ENCODE results near the gene SLC50A1. TPM values are rescaled to one million over a fixed set of nuclear protein-coding genes. Genes with fewer than 3 reads are reported as not detected.
"Not testable (repeated sequence)": the region's sequence is repeated elsewhere in the genome, so short reads cannot be mapped to it uniquely, and the experiment has no call there.

The SLC50A1 gene
- total and polyA plus RNA-seq, 10 donors = 28.4 to 73.8 (median 40.1) TPM

- Histone ChIP-seq H3K27ac (no peak overlapping the region), H3K4me1 (no peaks in the 10 kb centered on the region), H3K4me3 (no peak overlapping the region), H3K27me3 (replicated peaks in 1 of 7) (peaks cover 0 to 16% (median 0%) of the 10 kb centered on the region in 7 donors), H3K36me3 (no peaks in the 10 kb centered on the region), H3K9me3 (no peaks in the 10 kb centered on the region)
- intact Hi-C loops (cut with DNase I; ENCODE audit: low total_unique reads) = no loop called here
- WGBS, 5 donors = 73 to 86% (median 83%) methylated on average over 5 of the region's 5 CpGs
- TF ChIP-seq, protein P1, sequence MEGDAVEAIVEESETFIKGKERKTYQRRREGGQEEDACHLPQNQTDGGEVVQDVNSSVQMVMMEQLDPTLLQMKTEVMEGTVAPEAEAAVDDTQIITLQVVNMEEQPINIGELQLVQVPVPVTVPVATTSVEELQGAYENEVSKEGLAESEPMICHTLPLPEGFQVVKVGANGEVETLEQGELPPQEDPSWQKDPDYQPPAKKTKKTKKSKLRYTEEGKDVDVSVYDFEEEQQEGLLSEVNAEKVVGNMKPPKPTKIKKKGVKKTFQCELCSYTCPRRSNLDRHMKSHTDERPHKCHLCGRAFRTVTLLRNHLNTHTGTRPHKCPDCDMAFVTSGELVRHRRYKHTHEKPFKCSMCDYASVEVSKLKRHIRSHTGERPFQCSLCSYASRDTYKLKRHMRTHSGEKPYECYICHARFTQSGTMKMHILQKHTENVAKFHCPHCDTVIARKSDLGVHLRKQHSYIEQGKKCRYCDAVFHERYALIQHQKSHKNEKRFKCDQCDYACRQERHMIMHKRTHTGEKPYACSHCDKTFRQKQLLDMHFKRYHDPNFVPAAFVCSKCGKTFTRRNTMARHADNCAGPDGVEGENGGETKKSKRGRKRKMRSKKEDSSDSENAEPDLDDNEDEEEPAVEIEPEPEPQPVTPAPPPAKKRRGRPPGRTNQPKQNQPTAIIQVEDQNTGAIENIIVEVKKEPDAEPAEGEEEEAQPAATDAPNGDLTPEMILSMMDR (IDR thresholded peaks at IDR 0.05 in 8 of 11, conservative IDR thresholded peaks at IDR 0.05 in 3 of 11) = no peak
- no peak for TF ChIP-seq POLR2A (IDR thresholded peaks at IDR 0.05)
- no peak for TF ChIP-seq POLR2AphosphoS5 (IDR thresholded peaks at IDR 0.05)
- no peak for DNase-seq
These were observed 22.1 kb upstream of the SLC50A1 start for GRCh38 chr1:155113450-155113980.

GRCh38 chr1:155116113-155116764 is 19.4 kb upstream of the SLC50A1 start:
- H3K27me3 ChIP-seq (replicated peaks in 1 of 7) = peaks cover 0 to 16% (median 0%) of the 10 kb centered on the region in 7 donors
- H3K4me1 ChIP-seq = no peaks in the 10 kb centered on the region
- no peaks in the 10 kb centered on the region for H3K36me3 ChIP-seq
- TF ChIP-seq POLR2AphosphoS5 (IDR thresholded peaks at IDR 0.05) = no peak
- TF ChIP-seq, protein P1 (IDR thresholded peaks at IDR 0.05 in 8 of 11, conservative IDR thresholded peaks at IDR 0.05 in 3 of 11) = no peak
- no peak for TF ChIP-seq POLR2A (IDR thresholded peaks at IDR 0.05)
- 56 to 84% (median 71%) methylated on average over 5 of the region's 5 CpGs for WGBS, 5 donors
- no peak for DNase-seq
- no peak overlapping the region for H3K27ac ChIP-seq
- H3K9me3 ChIP-seq = no peaks in the 10 kb centered on the region
- H3K4me3 ChIP-seq = no peak overlapping the region
- intact Hi-C loops (cut with DNase I; ENCODE audit: low total_unique reads) = no loop called here

- DNase-seq = no peak
- 78 to 85% (median 79%) methylated on average over 4 of the region's 4 CpGs for WGBS, 5 donors
- no peak overlapping the region for H3K27ac ChIP-seq
- no peak overlapping the region for H3K4me3 ChIP-seq
- H3K36me3 ChIP-seq = no peaks in the 10 kb centered on the region
- intact Hi-C loops (cut with DNase I; ENCODE audit: low total_unique reads) = no loop called here
- H3K27me3 ChIP-seq (replicated peaks in 1 of 7) = peaks cover 0 to 8% (median 0%) of the 10 kb centered on the region in 7 donors
- no peaks in the 10 kb centered on the region for H3K9me3 ChIP-seq
- TF ChIP-seq POLR2AphosphoS5 (IDR thresholded peaks at IDR 0.05) (no peak), POLR2A (IDR thresholded peaks at IDR 0.05) (no peak)
- TF ChIP-seq, protein P1 (IDR thresholded peaks at IDR 0.05 in 8 of 11, conservative IDR thresholded peaks at IDR 0.05 in 3 of 11) = no peak
- no peaks in the 10 kb centered on the region for H3K4me1 ChIP-seq
These were observed 18.0 kb upstream of the SLC50A1 start for GRCh38 chr1:155117610-155118009.

GRCh38 chr1:155118090-155118489 is 17.6 kb upstream of the SLC50A1 start:
- DNase-seq, H3K36me3 ChIP-seq, H3K9me3 ChIP-seq: not testable (repeated sequence)

More at GRCh38 chr1:155118090-155118489, 17.6 kb upstream of the SLC50A1 start:
- H3K27me3 ChIP-seq (replicated peaks in 1 of 7); H3K4me3 ChIP-seq; H3K4me1 ChIP-seq; H3K27ac ChIP-seq; intact Hi-C loops (cut with DNase I; ENCODE audit: low total_unique reads): not testable (repeated sequence)
- 88 to 95% (median 91%) methylated on average over 7 of the region's 7 CpGs for WGBS, 5 donors
